Measurements from ENCODE around the gene ADARB1.

The ADARB1 gene

DNA sequence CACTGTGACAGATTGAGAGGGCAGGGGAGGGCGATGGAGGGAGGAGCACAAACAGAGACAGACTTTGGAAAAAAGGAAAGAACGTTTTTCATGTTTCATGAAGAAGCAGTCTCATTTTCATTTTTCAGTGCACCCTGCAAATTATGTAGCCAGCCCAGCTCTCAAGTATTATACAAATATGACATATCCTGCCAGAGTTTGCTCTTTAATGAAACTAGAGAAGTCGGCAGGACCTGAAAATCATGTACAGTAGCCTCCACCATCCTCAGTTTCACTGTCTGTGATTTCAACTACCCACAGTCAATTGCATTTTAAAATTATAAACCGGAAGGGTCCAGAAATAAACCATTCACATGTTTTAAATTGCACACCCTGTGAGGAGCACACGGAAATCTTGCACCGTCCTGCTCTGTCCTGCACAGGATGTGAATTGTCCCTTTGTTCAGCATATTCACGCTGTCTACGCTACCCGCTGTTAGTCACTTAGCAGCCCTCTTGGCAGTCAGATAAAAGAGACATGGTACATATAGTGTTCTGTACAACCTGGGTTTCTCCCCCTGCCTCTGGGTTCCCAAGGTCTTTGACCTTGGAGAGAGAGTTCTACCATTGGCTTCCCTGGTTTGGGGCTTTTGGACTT, 13.6 kb upstream of the ADARB1 start:
- no peak overlapping the region for H3K4me3 ChIP-seq (ENCODE audit: insufficient read depth, low read length, poor library complexity, severe bottlenecking)

GRCh38 chr21:45064091-45064490, 10.3 kb upstream of the ADARB1 start:
- no peak for TF ChIP-seq EZH2phosphoT487 (conservative IDR thresholded peaks at IDR 0.05; ENCODE audit: low read length)
- TF ChIP-seq, protein P1, sequence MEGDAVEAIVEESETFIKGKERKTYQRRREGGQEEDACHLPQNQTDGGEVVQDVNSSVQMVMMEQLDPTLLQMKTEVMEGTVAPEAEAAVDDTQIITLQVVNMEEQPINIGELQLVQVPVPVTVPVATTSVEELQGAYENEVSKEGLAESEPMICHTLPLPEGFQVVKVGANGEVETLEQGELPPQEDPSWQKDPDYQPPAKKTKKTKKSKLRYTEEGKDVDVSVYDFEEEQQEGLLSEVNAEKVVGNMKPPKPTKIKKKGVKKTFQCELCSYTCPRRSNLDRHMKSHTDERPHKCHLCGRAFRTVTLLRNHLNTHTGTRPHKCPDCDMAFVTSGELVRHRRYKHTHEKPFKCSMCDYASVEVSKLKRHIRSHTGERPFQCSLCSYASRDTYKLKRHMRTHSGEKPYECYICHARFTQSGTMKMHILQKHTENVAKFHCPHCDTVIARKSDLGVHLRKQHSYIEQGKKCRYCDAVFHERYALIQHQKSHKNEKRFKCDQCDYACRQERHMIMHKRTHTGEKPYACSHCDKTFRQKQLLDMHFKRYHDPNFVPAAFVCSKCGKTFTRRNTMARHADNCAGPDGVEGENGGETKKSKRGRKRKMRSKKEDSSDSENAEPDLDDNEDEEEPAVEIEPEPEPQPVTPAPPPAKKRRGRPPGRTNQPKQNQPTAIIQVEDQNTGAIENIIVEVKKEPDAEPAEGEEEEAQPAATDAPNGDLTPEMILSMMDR (IDR thresholded peaks at IDR 0.05; ENCODE audit: insufficient read depth, low read length, poor library complexity, severe bottlenecking), result no peak
- H3F3A ChIP-seq (ENCODE audit: insufficient read depth), result no peaks in the 10 kb centered on the region
- no peak overlapping the region for H3K4me3 ChIP-seq (ENCODE audit: insufficient read depth, low read length, poor library complexity, severe bottlenecking)
- no peaks in the 10 kb centered on the region for H3K27me3 ChIP-seq (ENCODE audit: low read length)
- H3K79me2 ChIP-seq (ENCODE audit: insufficient read depth, low read length), result no peaks in the 10 kb centered on the region
- no peak overlapping the region for H3K27ac ChIP-seq (ENCODE audit: low read depth, low read length)
- no peak overlapping the region for H2AFZ ChIP-seq (ENCODE audit: low read depth, low read length, severe bottlenecking)
- no peaks in the 10 kb centered on the region for H3K36me3 ChIP-seq (ENCODE audit: low read length)
- H4K20me1 ChIP-seq (ENCODE audit: low read depth, low read length), result no peaks in the 10 kb centered on the region
- no peak overlapping the region for H3K9ac ChIP-seq (ENCODE audit: low read length)
- no peaks in the 10 kb centered on the region for H3K9me3 ChIP-seq (ENCODE audit: insufficient read depth, low read length)
- H3K4me2 ChIP-seq (ENCODE audit: low read depth, low read length, poor library complexity, severe bottlenecking), result no peak overlapping the region
- H3K9me2 ChIP-seq (replicated peaks; ENCODE audit: insufficient read depth, low read length), result no peaks in the 10 kb centered on the region

More for the DNA sequence above, 13.6 kb upstream of the ADARB1 start:
- no peak overlapping the region for H3K27ac ChIP-seq (ENCODE audit: low read depth, low read length)
- no peaks in the 10 kb centered on the region for H3K9me3 ChIP-seq (ENCODE audit: insufficient read depth, low read length)
- H2AFZ ChIP-seq (ENCODE audit: low read depth, low read length, severe bottlenecking), result no peak overlapping the region
- no peak for TF ChIP-seq EZH2phosphoT487 (conservative IDR thresholded peaks at IDR 0.05; ENCODE audit: low read length)
- TF ChIP-seq, protein P1 (IDR thresholded peaks at IDR 0.05; ENCODE audit: insufficient read depth, low read length, poor library complexity, severe bottlenecking), result no peak
- no peaks in the 10 kb centered on the region for H3K79me2 ChIP-seq (ENCODE audit: insufficient read depth, low read length)
- no peaks in the 10 kb centered on the region for H3K36me3 ChIP-seq (ENCODE audit: low read length)
- no peak overlapping the region for H3K9ac ChIP-seq (ENCODE audit: low read length)
- H3K4me2 ChIP-seq (ENCODE audit: low read depth, low read length, poor library complexity, severe bottlenecking), result no peak overlapping the region
- no peaks in the 10 kb centered on the region for H4K20me1 ChIP-seq (ENCODE audit: low read depth, low read length)
- H3K9me2 ChIP-seq (replicated peaks; ENCODE audit: insufficient read depth, low read length), result no peaks in the 10 kb centered on the region
- H3F3A ChIP-seq (ENCODE audit: insufficient read depth), result no peaks in the 10 kb centered on the region
- H3K27me3 ChIP-seq (ENCODE audit: low read length), result no peaks in the 10 kb centered on the region

DNA sequence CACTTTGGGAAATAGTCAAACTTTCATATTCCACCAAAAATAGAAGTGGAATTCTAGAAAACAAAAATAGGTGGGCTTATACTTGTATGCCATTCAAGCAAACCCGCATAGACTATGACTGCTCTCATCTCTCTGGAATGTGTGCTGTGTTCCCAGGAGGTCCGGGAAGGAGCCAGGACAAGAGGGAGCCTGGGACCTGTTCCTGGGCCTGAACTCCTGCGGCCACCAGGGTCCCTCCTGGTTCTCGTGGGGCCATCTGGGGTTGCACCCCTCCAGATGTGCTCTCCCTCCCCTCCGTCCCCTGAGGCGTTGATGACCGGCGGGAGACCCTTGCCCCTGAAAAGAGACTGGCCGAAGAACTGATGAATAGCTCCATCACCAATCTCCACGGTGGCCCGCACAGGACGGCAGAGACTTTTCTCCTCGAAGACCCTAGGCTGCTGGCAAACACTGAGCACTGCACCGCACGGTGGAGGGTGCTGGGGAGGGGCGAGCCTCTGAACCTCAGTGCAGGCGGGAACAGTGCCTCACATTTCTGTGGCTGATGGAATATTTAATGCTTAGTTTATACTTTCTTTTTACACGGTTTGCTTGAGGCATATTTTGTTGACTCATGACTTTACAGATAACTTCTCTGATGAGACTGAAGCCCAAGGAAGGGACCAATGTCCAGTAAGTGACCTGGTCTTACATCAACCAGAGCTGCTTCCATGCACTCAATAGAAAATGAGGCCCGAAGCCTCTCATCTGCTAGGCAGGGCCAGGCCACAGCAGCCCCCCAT, 9.6 kb upstream of the ADARB1 start:
- no peak overlapping the region for H3K9ac ChIP-seq (ENCODE audit: low read length)
- H2AFZ ChIP-seq (ENCODE audit: low read depth, low read length, severe bottlenecking), result no peak overlapping the region
- H4K20me1 ChIP-seq (ENCODE audit: low read depth, low read length), result no peaks in the 10 kb centered on the region
- no peak overlapping the region for H3K4me3 ChIP-seq (ENCODE audit: insufficient read depth, low read length, poor library complexity, severe bottlenecking)
- no peak overlapping the region for H3K27ac ChIP-seq (ENCODE audit: low read depth, low read length)
- no peaks in the 10 kb centered on the region for H3K9me3 ChIP-seq (ENCODE audit: insufficient read depth, low read length)
- no peaks in the 10 kb centered on the region for H3K79me2 ChIP-seq (ENCODE audit: insufficient read depth, low read length)
- H3F3A ChIP-seq (ENCODE audit: insufficient read depth), result no peaks in the 10 kb centered on the region
- H3K27me3 ChIP-seq (ENCODE audit: low read length), result no peaks in the 10 kb centered on the region
- no peaks in the 10 kb centered on the region for H3K36me3 ChIP-seq (ENCODE audit: low read length)
- TF ChIP-seq EZH2phosphoT487 (conservative IDR thresholded peaks at IDR 0.05; ENCODE audit: low read length), result no peak
- TF ChIP-seq, protein P1 (IDR thresholded peaks at IDR 0.05; ENCODE audit: insufficient read depth, low read length, poor library complexity, severe bottlenecking), result no peak
- H3K4me2 ChIP-seq (ENCODE audit: low read depth, low read length, poor library complexity, severe bottlenecking), result no peak overlapping the region
- no peaks in the 10 kb centered on the region for H3K9me2 ChIP-seq (replicated peaks; ENCODE audit: insufficient read depth, low read length)

Measured in SU-DHL-6 (cell line).